T-helper 9 cell (primary cell): Measurements from ENCODE around the gene ACADS.

ENCODE experiments used
- DNase-seq: peaks from one replicate; pipeline ENCODE4 v3.0.0-alpha.2; 2020

Gene ACADS

DNA sequence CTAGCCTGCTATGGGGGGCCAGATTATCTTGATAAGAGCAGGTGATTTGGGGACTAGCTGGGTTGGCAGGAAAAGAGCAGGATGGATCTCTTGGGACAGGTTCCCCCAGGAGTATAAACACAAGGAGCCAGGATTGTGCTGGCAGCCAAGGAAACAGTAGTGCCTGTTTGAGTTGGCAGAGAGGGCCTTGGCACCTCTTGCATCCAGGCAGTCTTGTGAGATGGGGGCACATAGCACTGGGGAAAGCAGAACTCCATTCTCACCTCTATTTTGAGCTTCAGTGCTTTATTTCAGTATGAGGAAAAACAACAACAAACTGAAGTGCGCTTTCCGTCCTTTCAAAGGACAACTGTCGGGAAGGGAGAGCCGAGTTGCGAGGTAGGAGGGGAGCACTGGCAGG, 24.7 kb upstream of the ACADS start:
- DNase-seq = no peak

DNA sequence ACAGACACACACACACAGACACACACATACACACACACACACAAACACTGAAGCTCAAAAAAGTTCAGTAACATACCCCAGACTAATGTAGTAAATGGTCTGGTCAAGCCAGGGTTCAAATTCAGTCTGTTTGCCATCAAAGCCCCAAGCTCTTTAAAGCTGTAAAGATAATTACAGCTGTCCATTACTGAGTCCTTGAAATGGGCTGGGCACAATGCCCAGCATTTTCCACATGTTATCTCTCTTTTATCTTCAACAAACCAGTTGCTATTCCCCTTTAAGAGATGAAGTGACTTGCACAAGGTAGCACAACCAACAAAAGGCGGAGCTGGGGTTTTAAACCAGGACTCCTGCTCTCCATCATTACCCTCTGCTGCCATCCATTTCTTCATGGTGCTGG, 23.0 kb upstream of the ACADS start:
- no peak for DNase-seq

DNA sequence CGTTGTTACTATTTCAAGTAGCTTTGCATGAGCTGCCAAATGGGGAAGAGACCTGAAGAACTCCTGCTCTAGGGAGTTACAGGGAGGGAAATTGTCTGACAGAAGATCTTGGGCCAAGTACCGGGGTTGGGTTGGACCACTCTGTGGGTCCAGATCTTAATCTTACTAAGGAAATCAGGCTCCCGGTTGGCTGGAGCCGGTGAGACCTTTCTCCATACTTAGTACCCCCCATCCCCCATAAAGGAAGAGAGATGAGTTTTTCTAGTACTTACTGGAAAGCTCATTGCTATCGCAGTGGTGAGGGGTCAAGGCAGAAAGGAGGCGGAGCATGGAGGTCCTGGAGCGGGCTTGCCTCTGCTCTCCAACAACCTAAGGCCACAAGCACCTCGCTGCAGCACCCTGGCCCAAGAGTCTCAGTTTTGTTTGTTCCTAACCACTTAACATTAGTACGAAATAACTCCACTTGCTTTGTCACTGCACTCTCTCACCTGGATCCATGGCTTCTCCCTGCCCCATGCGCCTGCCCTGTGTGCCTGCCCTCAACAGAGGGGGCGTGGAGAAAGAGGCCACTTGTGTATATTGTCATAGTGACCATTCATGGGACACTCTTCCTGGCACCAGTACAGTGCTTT, 22.2 kb upstream of the ACADS start:
- no peak for DNase-seq

DNA sequence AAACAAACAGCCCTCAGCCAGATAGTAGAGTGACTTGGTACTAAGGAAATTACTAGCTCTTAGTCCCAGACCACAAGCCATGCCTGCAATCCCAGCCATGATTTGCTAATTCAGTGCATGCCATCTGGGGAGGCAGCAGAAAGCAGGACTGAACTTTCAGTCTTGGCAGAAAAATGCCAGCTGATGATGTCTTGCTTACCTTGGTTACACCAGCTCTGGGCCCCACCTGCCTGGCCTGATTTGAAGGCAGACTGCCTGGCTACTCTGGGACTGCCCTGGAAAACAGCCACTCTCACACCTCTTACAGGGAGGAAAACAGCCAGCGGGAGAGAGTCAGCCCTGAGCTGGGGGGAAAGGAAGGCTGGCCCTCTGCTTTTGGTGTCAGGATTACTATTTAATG, 20.0 kb upstream of the ACADS start:
- DNase-seq = no peak

DNA sequence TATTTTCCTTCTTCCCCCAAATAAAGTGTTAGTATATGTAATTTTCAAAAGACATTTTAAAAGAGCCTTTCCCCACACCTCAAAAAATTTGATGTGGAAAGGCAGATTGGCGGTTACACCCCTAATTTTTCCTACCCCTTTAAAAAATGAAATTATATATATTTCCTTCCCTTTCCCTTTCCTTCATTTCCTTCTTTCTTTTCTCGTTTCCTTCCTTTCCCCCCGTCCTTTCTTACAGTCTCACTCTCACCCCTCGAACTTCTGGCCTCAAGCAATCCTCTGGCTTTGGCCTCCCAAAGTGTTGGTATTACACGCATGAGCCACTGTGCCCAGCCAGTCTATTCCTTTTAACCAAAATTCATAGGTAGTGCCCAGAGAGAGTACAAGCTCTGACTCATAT, 19.6 kb upstream of the ACADS start:
- no peak for DNase-seq

DNA sequence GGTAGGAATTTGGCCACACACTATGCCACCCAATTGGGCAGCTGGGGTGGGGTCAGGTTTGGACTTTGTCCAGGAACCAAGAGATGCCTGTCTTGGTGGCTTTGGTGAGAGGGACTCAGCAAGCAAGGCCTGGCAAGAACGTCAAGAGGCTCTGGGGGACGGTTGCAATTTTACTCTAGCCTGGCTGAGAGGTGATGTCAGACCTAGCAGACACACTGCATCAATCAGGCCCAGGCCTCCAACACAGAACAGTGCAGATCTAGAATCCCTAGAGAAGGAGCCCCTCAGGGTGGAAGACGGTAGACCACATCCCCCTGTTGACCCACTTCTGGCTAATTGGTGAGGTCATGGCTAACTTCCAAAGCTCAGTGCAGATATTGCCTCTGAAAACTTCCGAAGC, 17.0 kb upstream of the ACADS start:
- no peak for DNase-seq

DNA sequence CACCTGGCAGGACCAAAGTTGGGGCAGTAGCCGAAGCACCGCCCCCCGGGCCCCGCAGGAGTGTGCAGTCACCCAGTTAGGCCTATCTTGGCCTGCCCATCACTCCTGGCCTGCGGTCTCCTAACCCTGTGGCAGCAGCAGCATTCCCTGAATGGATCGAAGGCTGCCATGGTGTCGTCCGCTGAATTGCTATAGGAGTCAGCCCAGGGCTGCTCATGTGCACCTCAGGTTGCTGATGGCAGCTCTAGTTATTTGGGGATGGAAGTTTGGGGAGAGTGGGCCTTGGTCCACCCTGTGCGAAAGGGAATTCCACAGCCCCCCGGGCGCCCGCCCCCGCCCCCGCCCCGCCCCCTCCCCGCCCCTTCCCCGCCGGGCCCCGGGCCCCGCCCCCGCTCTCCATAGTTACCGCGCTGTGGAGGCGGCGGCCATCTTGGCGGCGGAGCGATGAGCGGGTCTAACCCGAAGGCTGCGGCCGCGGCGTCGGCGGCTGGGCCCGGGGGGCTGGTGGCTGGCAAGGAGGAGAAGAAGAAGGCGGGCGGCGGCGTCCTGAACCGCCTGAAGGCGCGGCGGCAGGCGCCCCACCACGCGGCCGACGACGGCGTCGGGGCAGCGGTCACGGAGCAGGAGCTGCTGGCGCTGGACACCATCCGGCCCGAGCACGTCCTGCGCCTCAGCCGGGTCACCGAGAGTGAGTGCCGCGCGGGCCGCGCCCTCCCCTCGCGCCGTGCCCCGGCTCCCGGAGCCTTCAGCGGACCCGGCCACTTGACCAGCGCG, 15.4 kb upstream of the ACADS start, which contains the start of gene UNC119B:
Gene UNC119B (plus strand): TSS at position 428 of the 774 bp plus-strand sequence. CDS start 17 bp downstream, at position 445.
- peak; percentile 73 for DNase-seq

DNA sequence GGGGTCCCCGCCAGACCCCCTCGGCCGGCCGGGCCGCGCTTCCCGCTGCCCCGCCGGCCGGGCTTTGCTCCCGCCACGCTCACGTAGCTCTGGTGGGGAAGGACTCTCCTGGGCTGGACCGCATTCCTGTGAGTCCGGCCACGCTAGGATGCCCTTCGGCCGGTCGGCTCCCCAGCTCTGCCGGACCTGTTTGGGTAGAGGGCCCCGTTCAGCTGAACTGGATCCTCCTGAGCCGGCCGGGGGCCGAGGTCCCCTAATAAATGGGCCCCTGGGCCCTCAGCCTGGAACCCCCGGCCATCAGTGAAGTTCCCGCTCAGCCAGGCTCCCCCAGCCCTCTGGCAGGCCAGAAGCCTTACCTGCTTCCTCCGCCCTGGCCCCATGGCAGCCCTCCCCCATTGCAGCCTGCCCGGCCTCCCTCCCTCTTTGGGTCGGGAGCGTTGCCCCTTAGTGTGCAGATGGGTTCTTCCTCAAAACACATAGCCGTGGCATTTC, 14.8 kb upstream of the ACADS start:
- DNase-seq = peak; percentile 5

DNA sequence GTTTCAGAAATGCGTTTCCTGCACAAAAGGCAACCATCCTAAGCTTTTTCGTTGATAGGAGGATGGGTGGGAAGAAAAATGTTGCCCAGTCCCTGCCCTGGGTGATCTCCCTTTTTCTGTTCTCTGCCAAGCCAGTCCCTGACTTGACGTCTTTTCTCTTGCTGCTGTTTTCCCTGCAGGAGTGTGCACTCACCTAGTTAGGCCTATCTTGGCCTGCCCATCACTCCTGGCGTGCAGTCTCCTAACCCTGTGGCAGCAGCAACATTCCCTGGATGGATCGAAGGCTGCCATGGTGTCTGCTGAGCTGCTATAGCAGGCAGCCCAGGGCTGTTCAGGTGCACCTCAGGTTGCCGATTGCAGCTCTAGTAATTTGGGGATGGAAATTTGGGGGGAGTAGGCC, 14.2 kb upstream of the ACADS start:
- DNase-seq = no peak

DNA sequence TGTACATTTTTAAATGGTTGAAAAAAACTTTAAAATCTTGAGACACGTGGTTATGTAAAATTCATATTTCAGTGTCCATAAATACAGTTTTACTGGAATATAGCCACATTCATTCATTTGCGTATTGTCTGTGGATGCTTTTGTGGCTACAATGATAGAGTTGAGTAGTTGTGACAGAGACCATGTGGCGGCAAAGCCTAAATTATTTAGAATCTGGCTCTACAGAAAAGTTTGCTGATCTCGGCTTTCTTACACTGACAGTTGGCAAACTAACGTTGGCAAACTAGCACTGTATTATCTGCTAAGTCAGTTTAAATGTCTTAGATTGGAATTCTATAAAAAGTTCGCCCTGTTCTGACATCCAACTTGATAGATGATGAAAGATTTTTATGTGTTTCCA, 13.0 kb upstream of the ACADS start:
- no peak for DNase-seq

DNA sequence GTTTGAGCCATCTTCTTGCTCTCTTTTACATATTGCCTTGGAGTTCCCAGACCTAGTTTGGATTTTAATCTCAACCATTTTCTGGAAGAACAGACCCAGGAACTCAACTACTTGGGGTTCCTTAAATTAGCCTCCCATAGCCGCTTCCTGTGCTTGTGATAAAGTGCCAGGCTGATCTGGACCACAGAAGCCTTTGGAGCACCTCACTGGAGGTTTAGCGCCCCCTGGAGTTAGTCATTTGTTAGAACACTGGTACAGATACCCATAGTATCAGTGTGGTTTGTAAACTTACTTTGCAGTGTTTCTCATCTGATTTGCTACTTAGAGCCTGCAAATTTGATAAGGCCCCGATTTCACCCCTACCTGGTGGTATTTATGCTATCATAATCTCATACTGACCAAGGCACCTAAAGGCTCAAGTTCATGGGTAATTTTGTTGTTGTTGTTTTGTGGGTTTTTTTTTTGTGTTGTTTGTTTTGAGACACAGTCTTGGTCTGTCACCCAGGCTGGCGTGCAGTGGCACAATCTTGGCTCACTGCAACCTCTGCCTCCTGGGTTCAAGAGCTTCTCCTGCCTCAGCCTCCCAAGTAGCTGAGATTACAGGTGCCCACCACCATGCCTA, 11.7 kb upstream of the ACADS start:
- DNase-seq = peak; percentile 64

DNA sequence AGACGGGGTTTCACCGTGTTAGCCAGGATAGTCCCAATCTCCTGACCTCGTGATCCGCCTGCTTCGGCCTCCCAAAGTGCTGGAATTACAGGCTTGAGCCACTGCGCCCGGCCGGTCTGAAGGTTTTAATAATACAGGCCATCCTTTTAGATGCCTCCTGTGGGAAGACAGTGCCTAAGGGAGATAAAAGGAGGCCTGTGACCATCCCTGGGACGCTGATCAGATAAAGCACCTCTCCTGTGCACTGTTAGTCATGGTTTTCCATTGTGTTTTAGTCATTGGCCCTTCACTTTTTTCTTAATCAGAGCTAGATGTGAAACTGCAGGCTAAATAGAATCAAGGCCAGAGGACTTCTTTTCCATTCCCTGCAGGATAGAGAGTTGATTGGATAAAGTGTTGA, 7.6 kb upstream of the ACADS start:
- DNase-seq = no peak

DNA sequence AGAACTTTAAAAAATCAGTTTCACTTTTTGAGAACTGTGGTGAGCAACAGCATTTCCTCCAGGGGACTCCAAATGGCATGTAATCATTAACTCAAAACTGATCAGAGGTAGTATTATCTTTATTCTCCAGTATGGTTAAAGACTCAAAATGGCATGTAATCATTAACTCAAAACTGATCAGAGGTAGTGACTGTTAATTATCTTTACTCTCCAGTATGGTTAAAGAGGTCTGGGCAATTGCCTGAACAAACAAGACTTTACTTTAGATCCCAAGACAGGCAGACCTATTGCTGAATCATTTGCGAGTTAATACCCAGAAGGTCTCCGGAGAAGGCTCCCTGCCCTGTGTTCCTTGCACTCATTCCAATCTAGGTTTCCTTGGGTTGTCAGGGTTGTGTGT, 6.6 kb upstream of the ACADS start:
- DNase-seq = no peak

DNA sequence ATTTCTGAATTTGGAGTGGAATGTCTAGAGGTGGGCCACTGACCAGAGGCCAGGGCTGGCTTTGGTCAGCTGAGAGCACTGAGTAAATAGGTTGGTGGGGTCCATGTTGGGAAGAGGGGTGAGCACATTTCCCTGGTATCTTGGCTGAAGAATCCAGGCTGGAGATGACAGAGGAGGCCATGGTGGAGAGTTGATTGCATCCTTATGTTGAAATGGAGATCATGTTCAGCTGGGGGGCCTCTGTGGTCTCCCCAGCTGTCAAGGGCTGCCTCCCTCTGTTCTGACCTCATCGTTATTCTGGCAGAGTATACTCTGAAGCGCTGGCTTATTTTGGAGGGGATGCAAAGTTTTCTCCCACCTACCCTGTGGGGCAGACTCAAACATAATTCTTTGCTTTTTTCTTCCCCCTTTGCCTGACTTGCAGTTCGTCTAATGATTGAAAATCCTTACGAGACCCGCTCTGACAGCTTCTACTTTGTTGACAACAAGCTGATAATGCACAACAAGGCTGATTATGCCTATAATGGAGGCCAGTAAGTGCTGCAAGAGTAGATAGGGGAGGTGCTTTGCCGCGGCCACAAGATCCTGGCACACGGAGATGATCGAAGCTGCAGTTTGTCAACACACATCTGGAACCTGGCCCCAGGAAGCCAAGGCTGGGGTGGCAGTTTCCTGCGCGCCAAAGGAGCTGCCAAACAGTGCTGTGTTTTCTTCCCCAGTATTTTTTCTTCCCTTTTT, 6.0 kb upstream of the ACADS start:
- no peak for DNase-seq

DNA sequence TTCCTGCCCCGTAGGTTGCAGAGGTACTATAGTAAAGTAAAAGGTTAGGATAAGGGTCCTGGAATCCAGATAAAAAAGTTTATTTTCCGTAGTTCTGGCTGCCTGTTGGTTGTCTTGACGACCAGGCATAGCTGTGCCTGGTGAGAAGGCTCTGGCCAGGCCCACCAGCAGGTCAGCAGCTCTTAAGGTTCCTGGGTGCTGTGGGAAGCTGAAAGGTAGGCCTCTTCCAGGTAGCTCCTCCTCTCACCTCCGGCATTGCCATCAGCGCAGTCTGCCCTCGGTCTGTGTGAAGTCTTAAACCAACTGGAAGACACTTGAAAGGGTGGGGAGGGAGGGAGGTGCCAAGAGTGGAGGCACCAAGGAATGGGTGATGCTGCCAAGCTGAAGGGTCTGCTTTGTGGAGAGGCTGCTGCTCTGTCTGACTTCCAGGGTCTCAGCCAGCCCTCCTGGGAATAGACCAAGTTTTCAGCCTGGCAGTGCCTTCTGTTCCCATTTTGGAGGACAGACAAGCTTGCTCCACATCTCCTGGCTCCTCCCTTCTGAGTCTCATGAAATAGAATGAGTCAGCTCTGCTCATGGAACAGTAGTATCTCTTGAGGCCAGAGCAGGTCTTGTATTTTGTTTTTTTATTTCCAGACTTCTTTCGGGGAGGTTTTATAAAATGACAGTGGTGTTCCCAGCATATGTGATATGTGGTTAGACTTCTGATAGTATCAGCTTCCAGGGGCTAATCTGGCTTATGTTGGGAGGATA, 5.2 kb upstream of the ACADS start:
- no peak for DNase-seq

DNA sequence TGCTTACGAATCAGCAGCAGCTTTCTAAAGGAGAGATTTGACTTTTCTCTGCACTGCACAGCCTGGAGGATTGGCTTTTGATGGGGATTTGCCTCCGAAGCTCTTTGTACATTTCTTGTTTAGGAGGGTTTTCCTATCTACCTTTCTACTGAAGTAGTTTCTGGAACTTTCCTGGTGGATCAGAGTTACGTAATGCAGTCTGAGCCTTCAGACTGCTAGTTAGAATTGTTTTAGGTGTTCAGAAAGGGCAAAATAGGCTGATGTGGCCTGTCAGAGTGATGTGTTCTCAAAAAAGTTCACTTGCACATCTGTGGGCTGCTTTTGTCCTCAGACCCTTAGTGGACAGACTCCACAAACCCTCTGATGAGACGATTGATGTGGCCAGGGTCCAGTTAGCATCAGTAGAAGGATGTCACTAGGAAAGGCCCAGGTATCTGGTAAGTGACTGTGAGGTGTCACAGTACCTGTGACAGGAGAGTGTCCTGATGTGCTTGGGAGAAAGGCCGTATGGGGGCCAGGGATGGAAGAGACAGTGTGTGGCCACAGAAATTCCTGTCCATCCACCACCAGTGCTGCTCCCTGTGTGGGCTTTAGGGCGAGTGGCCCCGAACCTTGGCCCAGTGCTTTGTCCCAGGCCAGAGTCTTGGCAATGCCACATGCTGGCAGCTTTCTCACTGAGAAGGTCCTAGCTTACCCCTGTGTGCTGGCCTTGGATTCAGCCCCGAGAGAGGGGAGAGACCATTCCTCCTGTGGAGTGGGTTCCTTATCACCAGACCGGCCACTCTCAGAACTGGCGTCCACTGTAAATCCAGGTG, 4.4 kb upstream of the ACADS start:
- no peak for DNase-seq

DNA sequence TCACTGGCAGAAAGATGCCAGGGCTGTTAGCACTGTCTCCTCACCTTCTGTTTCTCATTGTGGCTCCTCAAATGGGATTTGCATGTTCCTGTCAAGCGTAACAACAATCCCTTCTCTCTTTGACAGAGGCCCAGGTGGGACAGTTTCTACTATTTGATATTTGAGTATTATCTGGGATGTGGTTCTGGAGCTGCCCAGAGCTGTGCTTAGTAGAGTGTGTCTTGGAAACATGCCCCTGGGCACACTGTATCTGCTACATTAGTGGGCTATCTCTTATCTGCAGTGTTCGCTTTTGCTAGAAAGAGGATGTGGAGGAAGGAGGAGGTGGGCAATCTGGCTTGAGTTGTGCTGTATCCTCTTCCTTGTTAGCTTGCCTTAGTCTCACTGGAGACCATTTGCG, 3.8 kb upstream of the ACADS start:
- DNase-seq = no peak

DNA sequence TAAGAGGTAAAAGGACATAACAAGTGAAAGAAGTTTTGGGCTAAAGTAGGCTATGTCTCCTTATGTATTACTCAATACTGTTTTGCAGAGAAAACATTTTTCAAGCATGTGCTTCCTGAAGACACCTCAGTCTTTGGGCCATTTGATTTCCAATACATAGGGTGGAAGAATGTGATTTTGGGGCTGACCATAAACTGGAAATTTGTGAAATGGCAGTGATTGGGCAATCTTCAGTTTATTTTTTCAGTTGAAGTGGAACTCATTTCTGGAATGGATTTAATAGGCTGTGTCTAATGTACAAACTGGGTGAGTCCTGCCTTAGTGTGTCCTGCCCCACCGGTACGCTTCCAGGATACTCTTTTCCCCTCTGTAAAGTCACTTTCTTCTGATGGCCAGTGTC, 2.8 kb upstream of the ACADS start:
- DNase-seq = no peak

DNA sequence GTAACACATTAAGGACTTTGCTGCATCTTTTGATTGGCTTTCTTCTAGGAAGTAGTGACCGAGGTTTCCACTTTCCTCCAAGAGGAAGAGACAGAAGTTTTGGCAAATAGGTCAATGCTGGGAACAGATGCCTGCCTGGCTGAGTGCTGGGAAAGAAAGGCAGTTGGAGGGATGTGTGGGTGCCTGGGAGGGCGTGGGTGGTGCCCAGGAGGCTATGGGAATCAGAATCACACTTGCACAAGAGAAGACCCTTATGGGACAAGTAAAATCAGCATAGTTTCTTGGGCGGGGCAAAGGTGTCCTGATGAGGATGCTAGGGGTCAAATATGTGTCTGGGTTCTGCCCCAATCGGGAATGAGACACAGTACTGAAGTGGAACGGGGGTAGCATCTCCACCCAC, 906 bp upstream of the ACADS start:
- DNase-seq = no peak

DNA sequence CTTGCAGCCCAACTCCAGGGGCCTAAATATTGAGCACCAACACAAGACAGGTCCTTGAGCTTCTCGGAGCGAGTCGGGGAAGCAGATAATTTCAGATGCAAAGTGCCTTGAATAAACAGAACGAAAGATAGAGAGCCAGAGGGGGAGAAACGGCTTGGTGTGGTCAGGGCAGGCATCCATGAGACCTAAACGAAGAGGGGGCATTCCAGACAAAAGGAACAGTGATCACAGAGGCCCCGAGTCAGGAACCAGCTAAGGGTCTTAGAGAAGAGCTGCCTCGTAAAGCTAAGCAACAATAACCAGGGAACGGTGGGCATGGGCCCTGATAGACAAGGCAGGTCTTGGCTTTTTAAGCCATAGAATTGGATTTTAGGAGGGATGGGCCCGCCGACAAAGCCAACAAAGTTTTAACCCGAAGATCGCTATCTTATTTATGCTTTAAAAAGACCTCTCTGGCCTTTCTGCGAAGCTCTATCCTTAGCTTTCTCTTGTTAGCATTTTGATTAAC, 421 bp upstream of the ACADS start:
- no peak for DNase-seq

DNA sequence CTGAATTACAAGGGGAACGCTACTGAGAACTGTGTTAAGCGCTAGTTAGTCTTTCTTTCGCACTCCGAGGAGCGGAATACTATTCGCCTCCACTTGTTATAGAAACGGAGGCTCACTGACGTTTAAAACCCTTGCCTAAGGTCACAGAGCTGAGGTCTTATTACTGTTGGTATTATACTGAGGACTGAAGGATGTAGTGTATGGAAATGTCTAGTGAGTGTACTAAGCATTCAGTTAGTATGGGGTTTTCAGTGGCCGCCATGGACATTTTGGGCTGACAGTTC, 826 bp downstream of the ACADS start:
- no peak for DNase-seq

DNA sequence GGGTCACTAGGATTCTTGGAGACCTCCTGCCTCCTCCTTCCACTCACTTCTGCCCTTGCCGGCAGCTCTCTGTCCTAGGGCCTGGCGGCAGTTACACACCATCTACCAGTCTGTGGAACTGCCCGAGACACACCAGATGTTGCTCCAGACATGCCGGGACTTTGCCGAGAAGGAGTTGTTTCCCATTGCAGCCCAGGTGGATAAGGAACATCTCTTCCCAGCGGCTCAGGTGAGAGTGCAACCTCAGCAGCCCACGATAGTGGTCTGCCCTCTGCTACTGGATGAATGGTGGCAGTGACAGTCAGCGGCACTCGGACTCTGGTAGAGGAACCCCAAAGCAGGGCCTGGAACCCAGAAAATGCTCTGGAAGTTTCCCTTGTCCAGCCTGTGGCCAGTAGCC, 1.3 kb downstream of the ACADS start:
- DNase-seq = no peak
